K562 (cell line): ENCODE data around the gene BEST4. TPM values are rescaled to one million over a fixed set of nuclear protein-coding genes. Genes with fewer than 3 reads are reported as not detected.

Source experiments
- ATAC-seq: fragments of 200-7000 bp; cut with Tn5 transposase; 3 replicates; pipeline ENCODE4 v1.9.1; 2020; ENCODE audit warnings: moderate library complexity
- BruUV-seq: library from RNA; stranded (reverse); fragments of 400-500 nt; replicated peaks from 2 replicates; lab custom pipeline; 2021; lab: Mats Ljungman, UMichigan
- CTCF ChIA-PET: fragments of 300-600 bp; formaldehyde crosslinking; extraction: SDS; loops from one replicate; lab custom pipeline; 2021; ENCODE audit warnings: low intra/inter-chr PET ratio; lab: Yijun Ruan, JAX
- POLR2A ChIA-PET: fragments of 300-600, 350-650 bp; sonication (Branson Sonifier 250); formaldehyde crosslinking; extraction: SDS; loops from one replicate; lab custom pipeline; 2021; ENCODE audit warnings: antibody characterized with exemption, inconsistent platforms; lab: Yijun Ruan, JAX
- DNase-seq, 4 experiments: peaks; one replicate each; pipeline versions ENCODE4 v3.0.0 to v3.0.0-alpha.2; 2011 to 2018; ENCODE audit warnings: low spot score in 3 of 4, mixed read lengths in 3 of 4; ENCODE audit errors: extremely low read depth in 1 of 4
- FAIRE-seq: peaks from 2 replicates; lab custom pipeline; 2011; peaks lifted over from hg19 to GRCh38; lab: Jason Lieb, UNC
- H2AFZ ChIP-seq: 2 replicates; pipeline ENCODE4 v1.6.0; 2011; ENCODE audit warnings: low read depth, low read length, control low read depth, inconsistent platforms
- H3K27ac ChIP-seq: fragments of 200-600 bp; 3 replicates; pipeline ENCODE4 v1.8.0; 2011; ENCODE audit warnings: low read depth, mild to moderate bottlenecking, control low read depth, inconsistent platforms, low read length, moderate library complexity, mixed read lengths; ENCODE audit errors: extremely low read depth
- H3K27me3 ChIP-seq, 2 experiments: fragments of 300-600 bp in 1 of 2; 2 replicates in 1 of 2; 3 replicates in 1 of 2; pipeline versions ENCODE4 v1.6.0 to v1.8.0; 2011; ENCODE audit warnings: inconsistent platforms in 2 of 2, low read length in 2 of 2, mild to moderate bottlenecking in 1 of 2, mixed read lengths in 1 of 2, moderate library complexity in 1 of 2; ENCODE audit not compliant: control insufficient read depth in 2 of 2, insufficient read depth in 2 of 2
- H3K36me3 ChIP-seq: fragments of 300-600 bp; 3 replicates; pipeline ENCODE4 v1.8.0; 2011; ENCODE audit warnings: mild to moderate bottlenecking, low read length, inconsistent platforms; ENCODE audit not compliant: control insufficient read depth, insufficient read depth
- H3K4me1 ChIP-seq, 2 experiments: fragments of 200-600 bp in 1 of 2; replicated peaks in 1 of 2; 2 replicates in 1 of 2; 3 replicates in 1 of 2; pipeline versions ENCODE4 v1.5.1 to v1.8.0; 2011; ENCODE audit warnings: inconsistent platforms in 2 of 2, low read length in 2 of 2, mild to moderate bottlenecking in 1 of 2, mixed read lengths in 1 of 2, moderate library complexity in 1 of 2; ENCODE audit not compliant: control insufficient read depth in 2 of 2, insufficient read depth in 2 of 2
- H3K4me2 ChIP-seq: 2 replicates; pipeline ENCODE4 v1.6.1; 2011; ENCODE audit warnings: low read length, control low read depth, inconsistent platforms, mixed read lengths; ENCODE audit not compliant: insufficient read depth
- H3K4me3 ChIP-seq: fragments of 200-600 bp; sonication (generic), shearing (Covaris generic); 2 replicates; pipeline ENCODE4 v1.5.1; 2016; ENCODE audit warnings: control low read depth, inconsistent platforms
- H3K79me2 ChIP-seq: fragments of 200-600 bp; 3 replicates; pipeline ENCODE4 v1.8.0; 2011; ENCODE audit warnings: low read length, inconsistent platforms; ENCODE audit not compliant: control insufficient read depth, insufficient read depth
- H3K9ac ChIP-seq, 2 experiments: 2 replicates each; pipeline versions ENCODE4 v1.6.0 to v1.6.1; 2011; ENCODE audit warnings: low read depth in 2 of 2, low read length in 2 of 2, control low read depth in 1 of 2, inconsistent platforms in 1 of 2, mild to moderate bottlenecking in 1 of 2, mixed read lengths in 1 of 2; ENCODE audit not compliant: insufficient read depth in 1 of 2
- H3K9me1 ChIP-seq: one replicate; pipeline ENCODE4 v1.6.0; 2011; ENCODE audit warnings: inconsistent platforms, mild to moderate bottlenecking, low read length, moderate library complexity; ENCODE audit not compliant: control insufficient read depth, insufficient read depth
- H3K9me3 ChIP-seq: replicated peaks from 2 replicates; pipeline ENCODE4 v1.5.1; 2011; ENCODE audit warnings: low read depth, low read length, inconsistent platforms; ENCODE audit not compliant: control insufficient read depth, insufficient read depth
- H4K20me1 ChIP-seq: replicated peaks from 2 replicates; pipeline ENCODE4 v1.6.1; 2011; ENCODE audit warnings: low read length, inconsistent platforms, mixed read lengths; ENCODE audit not compliant: control insufficient read depth, insufficient read depth
- ARID3B ChIP-seq: fragments of 250-450 bp; sonication (Bioruptor Pico); IDR thresholded peaks from 2 replicates; pipeline ENCODE4 v1.4.0; 2020; ENCODE audit warnings: borderline replicate concordance
- GTF2E2 ChIP-seq: fragments of 200-800 bp; sonication (Bioruptor generic); IDR thresholded peaks from 2 replicates; pipeline ENCODE4 v1.6.1; 2016; ENCODE audit warnings: missing genetic modification characterization, missing compliant biosample characterization
- TAF1 ChIP-seq: IDR thresholded peaks from 2 replicates; pipeline ENCODE4 v1.6.1; 2011; ENCODE audit warnings: mild to moderate bottlenecking, low read length, moderate library complexity; ENCODE audit not compliant: insufficient read depth, control insufficient read depth, severe bottlenecking; ENCODE audit errors: extremely low read depth
- TAF9B ChIP-seq: fragments of 450-650 bp; IDR thresholded peaks from 2 replicates; pipeline ENCODE4 v1.6.1; 2018; ENCODE audit warnings: mild to moderate bottlenecking; ENCODE audit not compliant: partially characterized antibody
- YBX1 ChIP-seq: fragments of 450-650 bp; IDR thresholded peaks from 2 replicates; pipeline ENCODE4 v1.7.1; 2016; ENCODE audit warnings: mild to moderate bottlenecking
- ZBTB9 ChIP-seq: fragments of 450-650 bp; formaldehyde crosslinking; IDR thresholded peaks from 2 replicates; pipeline ENCODE4 v1.4.0; 2020; ENCODE audit warnings: mild to moderate bottlenecking, moderate library complexity
- ZNF263 ChIP-seq: sonication (generic); formaldehyde crosslinking; IDR thresholded peaks from 2 replicates; pipeline ENCODE4 v1.8.0; 2022; ENCODE audit warnings: mild to moderate bottlenecking, missing genetic modification reagents, borderline replicate concordance
- WGBS: fragments of 100-300 bp; shearing (Covaris generic); methylation state at CpG from one replicate; pipeline ENCODE4 v1.1.6; 2016; ENCODE audit warnings: low coverage, mixed read lengths; ENCODE audit not compliant: insufficient coverage; ENCODE audit errors: missing lambda C conversion rate; 5-methylcytosine and 5-hydroxymethylcytosine counted together
- in situ Hi-C: fragments of 300-500 bp; cut with MboI; formaldehyde crosslinking; loops from 4 replicates; pipeline ENCODE4 v1.15.0; 2018; ENCODE audit warnings: inconsistent platforms, mixed read lengths
- intact Hi-C: fragments of 100-400 bp; cut with micrococcal nuclease; formaldehyde crosslinking; loops from 2 replicates; pipeline ENCODE4 v1.14.2; 2022
- polyA plus RNA-seq, 8 experiments: library from polyadenylated mRNA; depleted of rRNA in 4 of 8; stranded (reverse) in 5 of 8; unstranded in 3 of 8; fragments of >200 nt; fragmentation: Nextera tagmentation in 2 of 8; fragmentation: Illumina TruSeq in 1 of 8; extraction: Ambion mirVana in 2 of 8; extraction: Trizol in 1 of 8; gene quantifications; 2 replicates each; pipeline versions ENCODE4 v1.2.1 to v1.2.3, GENCODE V29; 2011 to 2014; ENCODE audit warnings: inconsistent platforms in 1 of 8, missing spikeins in 1 of 8
- total RNA-seq, 7 experiments: library from RNA; depleted of rRNA in 6 of 7; stranded (reverse); fragments of >200 nt in 6 of 7; fragmentation: Illumina TruSeq in 2 of 7; extraction: Trizol in 2 of 7; gene quantifications; 2 replicates each; pipeline versions ENCODE4 v1.2.1 to v1.2.3, GENCODE V29; 2011 to 2021; ENCODE audit warnings: low replicate concordance in 1 of 7

BEST4 gene
- total and polyA plus RNA-seq, 9 of the 15 experiments (the other 6 are each of a cell fraction or from before 2014, with no cell fraction given): 0.07 to 0.11 TPM; not detected in 7

- Histone ChIP-seq H3K27ac (no peak overlapping the region), H2AFZ (peak overlapping the region; percentile 61), H3K79me2 (no peaks in the 10 kb centered on the region), H3K27me3 (no peaks in the 10 kb centered on the region), H3K9ac (peak overlapping the region in 1 of 2 experiments; percentile 71; a peak in 2 of 4 replicates), H3K4me2 (no peak overlapping the region), H4K20me1 (no peaks in the 10 kb centered on the region), H3K4me1 (peaks cover 44 to 75% of the 10 kb centered on the region in 2 experiments), H3K9me1 (no peaks in the 10 kb centered on the region), H3K36me3 (no peaks in the 10 kb centered on the region), H3K9me3 (no peaks in the 10 kb centered on the region), H3K4me3 (no peak overlapping the region)
- POLR2A ChIA-PET: interaction anchor here (0.5 to 11.1 kb wide), 10 partner anchors 10 to 474 kb away, joined by 3 to 217 read pairs (median 6); partner anchors contain the start of genes BTBD19, HECTD3, RPS8 and UROD
- no peak for DNase-seq
- CTCF ChIA-PET: no interaction called here
- intact Hi-C loops: loop anchor here (5.0 to 10.0 kb wide), 2 partner anchors 37 to 395 kb away; no protein-coding TSS in a partner anchor
- FAIRE-seq: no peak
- BruUV-seq: no TSS peak
- TF ChIP-seq ZNF263 (CRISPR knock-in tag) (no peak), TAF1 (no peak), GTF2E2 (tag) (no peak), ZBTB9 (CRISPR knock-in tag) (no peak), YBX1 (no peak), TAF9B (no peak), ARID3B (CRISPR knock-in tag) (0 out of 2 replicates have a peak, but pooled peaks have one; percentile 67)
- WGBS: 74% methylated on average over 11 of the region's 12 CpGs
- in situ Hi-C loops: no loop called here
- no peak for ATAC-seq
Measured at GRCh38 chr1:44829506-44830384, 41.8 kb upstream of the BEST4 start.
